Activated CD8-positive, alpha-beta memory T cell treated with anti-CD3 and anti-CD28 coated beads for 1 hour (primary cell): ENCODE results near the gene TTLL9.

Source experiments
- DNase-seq, 2 donors: peaks; one replicate each; pipeline ENCODE4 v3.0.0-alpha.2; 2020; ENCODE audit warnings: low read depth in 1 of 2; ENCODE audit errors: extremely low read depth in 1 of 2

The TTLL9 gene

DNA sequence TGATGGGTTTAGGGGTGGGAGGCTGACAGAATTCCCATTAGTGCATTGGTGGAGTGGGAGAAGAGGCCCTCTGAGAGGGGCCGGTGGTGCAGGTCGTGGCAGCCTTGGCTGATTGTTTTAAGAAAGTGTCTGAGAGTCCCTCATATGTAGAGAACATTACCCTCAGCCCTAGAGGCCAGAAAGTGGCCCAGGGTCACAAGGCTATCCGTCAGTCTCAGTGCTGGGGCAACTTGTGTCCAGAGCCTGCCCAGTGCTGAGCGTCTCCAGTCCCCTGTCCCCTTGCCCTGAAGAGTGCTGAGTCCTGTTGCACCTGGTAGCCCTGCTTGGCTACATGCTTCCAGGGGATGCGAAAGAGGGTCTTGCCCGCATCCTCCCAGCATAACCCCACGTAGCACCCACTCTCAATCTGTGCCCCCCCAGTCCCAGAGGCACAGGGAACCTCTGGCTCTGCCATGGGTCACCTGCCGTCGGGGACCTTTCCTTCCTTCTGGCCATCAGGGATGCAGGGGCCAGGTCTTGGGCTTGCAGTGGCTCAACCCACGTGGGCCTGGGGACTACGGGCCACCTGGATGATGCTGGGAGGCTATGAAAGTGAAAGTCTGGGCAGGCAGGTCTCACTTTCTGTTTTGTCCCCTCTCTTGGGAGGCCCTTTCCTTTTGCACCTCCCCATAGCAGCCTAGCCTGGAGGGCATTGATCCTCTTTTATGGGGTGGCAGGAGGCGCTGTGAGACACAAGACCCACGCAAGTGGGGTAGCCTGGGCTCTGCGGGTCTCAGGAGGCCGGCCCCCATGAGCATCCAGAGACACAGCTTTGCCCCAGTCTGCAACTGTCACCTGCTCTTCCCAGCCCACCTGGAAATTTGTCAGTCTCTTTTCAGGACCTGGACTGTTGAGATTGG, 12.3 kb upstream of the TTLL9 start:
- DNase-seq: no peak

GRCh38 chr20:31858760-31859083, 11.7 kb upstream of the TTLL9 start:
- no peak for DNase-seq

DNA sequence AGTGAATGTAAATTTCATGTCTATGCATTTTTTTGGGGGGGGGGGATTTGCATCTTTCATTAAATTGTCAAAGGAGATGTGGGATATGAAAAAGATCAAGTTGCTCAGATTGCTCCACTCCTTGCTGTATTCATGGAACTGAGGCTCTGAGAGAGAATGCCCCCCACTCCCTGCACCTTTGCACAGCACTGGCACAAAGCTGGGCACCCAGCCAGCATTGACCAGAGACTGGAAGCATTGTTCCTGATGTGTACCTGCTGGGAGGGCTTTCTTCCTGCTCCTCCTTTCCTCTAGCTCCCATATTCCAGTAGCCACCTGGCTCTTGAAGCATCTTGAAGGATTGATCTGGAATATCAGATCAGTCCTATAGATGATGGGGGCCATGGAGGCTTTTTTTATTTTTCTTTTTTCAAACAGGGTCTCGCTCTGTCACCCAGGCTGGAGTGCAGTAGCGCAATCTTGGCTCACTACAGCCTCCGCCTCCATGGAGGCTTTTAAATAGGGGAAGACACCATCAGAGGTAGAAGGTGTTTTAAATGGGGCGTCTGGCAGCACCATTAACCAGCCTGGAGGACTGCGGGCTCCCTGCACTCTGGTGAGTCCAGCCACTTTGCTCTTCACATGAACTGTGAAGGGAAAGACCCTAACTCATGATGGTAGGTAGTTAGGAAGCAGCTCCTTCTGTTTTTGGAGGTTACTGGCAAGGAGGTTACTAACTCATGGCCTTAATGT, 11.0 kb upstream of the TTLL9 start:
- DNase-seq: no peak

- no peak for DNase-seq
Measured at GRCh38 chr20:31859998-31860380, 10.4 kb upstream of the TTLL9 start.

DNA sequence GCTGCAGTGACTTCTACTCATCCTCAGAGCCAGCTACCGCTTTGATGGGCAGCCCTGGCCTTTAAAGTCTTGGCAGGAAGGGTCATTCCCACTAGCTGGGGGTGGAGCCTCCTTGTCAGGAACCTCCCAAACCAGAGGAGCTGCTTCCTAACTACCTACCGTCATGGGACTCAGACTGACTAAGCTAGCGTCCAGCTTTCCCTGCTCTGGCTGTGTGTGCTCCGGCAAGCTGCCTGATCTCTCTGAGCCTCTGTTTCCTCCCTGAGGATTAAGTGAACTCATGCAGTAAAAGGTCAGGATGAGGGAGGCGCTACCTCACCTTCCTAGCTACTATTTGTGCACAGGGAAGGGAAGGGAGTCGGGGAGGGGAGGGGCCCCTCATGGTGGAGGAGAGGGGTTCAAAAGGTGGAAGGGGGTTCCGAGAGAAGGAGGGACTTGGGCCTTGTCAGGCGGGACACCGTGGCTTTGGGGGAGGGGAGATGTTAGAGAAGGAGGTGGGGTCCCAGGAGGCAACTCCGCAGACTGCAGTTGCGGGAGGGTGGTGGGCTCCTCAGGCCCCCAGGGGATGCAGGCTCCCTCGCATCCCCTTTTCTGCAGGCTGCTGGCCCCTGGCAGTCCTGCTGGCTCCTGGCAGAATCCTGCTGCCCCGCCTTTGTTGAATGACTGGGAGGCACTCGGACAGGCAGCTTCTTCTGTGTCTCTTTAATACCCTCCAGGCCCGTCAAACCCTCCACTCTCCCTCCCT, 9.9 kb upstream of the TTLL9 start:
- DNase-seq: no peak

GRCh38 chr20:31861135-31861384, 9.4 kb upstream of the TTLL9 start:
- no peak for DNase-seq

DNA sequence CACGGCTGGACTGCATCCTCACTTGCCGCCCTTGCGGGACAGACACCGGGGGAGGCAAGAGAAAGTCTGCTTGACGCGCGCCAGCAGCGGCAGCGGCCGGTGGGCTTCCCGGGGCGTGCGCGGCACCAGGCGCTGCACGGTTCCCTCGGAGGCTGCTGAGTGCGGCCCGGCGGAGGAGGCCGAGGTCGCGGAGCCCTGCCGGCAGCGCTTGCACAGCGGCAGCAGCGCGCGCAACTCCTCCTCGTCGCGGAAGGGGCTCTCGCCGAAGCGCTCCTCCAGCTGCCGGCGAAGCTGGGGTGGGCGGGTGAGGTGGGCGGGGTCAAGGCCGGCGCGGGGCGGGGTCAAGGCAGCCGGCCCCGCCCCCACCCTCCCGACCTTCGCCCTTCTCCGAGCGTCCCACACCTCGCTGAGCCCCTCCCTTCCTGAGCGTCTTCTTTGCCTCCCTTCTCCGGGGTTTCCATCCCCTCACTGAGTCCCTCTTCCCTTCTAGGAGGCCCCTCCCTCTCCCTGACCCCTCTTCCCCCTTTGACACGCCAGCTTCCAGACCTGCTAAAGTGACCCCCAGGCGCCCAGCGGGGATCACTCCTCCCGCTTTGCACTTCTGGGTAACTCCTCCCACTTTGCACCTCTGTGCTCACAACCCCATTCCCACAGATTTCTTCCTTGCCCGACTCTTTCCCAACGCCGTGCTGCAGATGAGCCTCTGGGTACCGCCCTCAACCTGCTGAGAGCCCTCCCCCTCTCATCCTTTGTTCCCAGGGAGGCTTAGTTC, 8.9 kb upstream of the TTLL9 start:
- DNase-seq: peak; percentile 24 to 53

DNA sequence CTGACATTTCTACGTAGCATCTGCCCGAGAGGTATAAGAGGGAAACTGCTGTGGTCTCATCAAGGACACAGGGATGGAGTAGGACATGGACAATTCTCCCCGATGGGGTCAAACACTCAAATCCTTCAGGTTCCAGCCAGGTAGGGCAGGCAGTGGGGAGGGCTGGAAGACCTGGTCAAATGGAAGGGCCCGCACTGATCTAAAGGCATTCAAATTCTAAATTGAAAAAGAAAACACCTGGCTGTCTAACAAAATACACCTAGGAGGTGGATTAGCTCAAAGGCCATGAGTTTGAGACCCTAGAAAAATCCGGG, 8.3 kb upstream of the TTLL9 start:
- no peak for DNase-seq

DNA sequence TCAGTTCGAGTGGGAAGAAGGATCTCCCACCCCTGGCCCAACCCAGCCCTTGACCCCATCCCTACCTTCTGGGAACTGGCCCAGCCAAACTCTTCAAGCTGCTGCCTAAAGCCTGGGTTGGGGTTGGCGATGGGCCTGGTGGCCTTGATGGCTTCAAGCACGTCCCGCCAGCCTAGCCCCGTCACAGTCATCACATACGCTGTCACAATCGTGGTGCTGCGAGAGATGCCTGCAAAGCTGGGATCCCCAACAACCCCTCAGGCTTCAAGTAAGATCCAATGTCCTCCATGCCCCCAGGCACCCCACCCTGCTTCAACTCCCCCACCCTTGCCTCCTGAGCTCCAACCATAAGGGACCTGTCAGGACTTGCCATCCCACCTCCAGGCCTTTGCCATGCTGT, 7.9 kb upstream of the TTLL9 start:
- DNase-seq: no peak

GRCh38 chr20:31863296-31864085, 6.9 kb upstream of the TTLL9 start:
- no peak for DNase-seq

DNA sequence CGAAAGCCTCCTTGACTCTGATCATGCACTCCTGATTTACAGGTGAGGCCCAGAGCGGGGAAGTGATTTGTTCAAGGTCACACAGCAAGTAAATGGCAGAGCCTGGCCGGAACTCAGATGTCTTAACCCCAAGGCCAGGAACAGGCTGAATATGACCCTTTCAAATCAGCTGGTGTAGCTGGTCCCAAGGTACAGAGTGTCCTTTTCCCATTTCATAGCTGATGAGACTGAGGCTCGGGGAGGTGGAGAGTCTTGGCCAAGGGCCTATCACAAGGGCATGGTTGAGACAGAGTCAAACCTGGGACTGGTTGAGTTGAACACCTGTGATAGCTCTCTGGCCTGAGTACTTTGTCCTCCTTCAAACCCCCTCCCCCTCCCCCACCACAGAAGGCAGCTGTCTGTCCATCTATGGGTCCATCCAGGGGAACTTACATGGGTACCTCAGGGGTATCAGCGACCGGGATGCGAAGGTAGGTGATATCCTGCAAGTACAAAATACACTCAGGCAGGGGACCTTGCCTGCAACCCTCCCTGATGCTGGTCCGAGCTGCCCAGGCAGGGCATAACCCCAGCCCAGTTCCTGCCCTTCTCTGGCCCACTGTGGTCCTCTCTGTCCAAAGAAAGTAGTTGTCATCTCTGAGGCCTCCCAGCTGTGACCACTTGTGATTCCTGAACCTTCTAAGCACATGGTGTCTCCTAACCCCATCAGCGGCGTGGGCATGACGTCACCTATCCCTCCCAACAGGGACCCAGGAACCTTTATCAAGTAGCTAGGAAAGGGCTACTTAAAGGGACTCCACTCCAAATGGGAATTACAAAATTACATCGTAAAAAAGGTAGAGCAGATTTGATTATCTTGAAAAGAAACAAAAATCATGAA, 5.7 kb upstream of the TTLL9 start:
- DNase-seq: no peak

- DNase-seq: no peak
Measured at GRCh38 chr20:31866221-31866620, 4.2 kb upstream of the TTLL9 start.

- DNase-seq: no peak
Measured at GRCh38 chr20:31868853-31869672, 1.4 kb upstream of the TTLL9 start.

GRCh38 chr20:31869673-31869941, 827 bp upstream of the TTLL9 start:
- no peak for DNase-seq

- DNase-seq: no peak
Measured at GRCh38 chr20:31870726-31871617, 538 bp downstream of the TTLL9 start.

- no peak for DNase-seq
Measured at GRCh38 chr20:31871618-31871954, 1.2 kb downstream of the TTLL9 start.

GRCh38 chr20:31872406-31872805, 2.0 kb downstream of the TTLL9 start:
- no peak for DNase-seq

- DNase-seq: no peak
Measured at GRCh38 chr20:31875671-31876070, 5.2 kb downstream of the TTLL9 start.
